ENCODE measurements around the gene KRT28. TPM values are rescaled to one million over a fixed set of nuclear protein-coding genes. Genes with fewer than 3 reads are reported as not detected.
"Not testable (repeated sequence)": the region's sequence is repeated elsewhere in the genome, so short reads cannot be mapped to it uniquely, and the experiment has no call there.

Gene KRT28
- total RNA-seq, 1 donor from 2014 or later = not detected

GRCh38 chr17:40819528-40820125 lies 19.9 kb upstream of the KRT28 start:
- no peak for FAIRE-seq
- DNase-seq (ENCODE audit: low spot score in 2 of 2) = peak; percentile 14 to 18

DNA sequence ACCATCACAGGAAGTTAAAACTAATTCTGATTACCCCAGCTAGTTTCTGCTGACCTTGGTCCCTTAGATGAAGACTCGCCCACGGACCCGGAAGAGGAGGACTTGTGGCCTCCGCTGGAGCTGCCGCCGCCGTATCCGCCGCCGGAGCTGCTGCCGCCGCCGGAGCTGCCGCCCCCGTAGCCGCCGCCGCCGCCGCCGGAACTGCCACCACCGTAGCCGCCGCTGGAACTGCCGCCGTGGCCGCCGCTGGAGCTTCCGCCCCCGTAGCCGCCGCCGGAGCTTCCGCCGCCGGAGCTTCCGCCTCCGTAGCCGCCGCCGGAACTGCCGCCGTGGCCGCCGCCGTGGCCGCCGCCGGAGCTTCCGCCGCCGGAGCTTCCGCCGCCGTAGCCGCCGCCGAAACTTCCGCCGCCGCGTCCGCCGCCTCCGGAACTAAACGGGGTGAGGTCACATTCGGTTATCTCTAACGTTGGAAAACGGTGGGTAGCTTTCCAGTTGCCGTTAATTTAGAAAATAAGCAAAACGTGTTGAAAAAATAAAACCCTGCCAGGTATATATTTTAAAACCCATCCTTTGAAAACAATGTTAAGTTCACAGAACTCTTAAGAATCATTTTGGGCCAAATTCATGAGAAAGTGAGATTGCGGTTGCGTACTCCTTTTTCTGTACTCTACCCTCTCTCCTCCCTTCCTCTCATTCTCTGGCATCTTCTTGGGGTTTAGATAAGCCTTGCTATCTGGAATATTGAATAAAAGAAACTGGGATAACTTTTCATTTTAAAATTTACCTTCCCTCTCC lies 19.2 kb upstream of the KRT28 start:
- no peak for FAIRE-seq

DNA sequence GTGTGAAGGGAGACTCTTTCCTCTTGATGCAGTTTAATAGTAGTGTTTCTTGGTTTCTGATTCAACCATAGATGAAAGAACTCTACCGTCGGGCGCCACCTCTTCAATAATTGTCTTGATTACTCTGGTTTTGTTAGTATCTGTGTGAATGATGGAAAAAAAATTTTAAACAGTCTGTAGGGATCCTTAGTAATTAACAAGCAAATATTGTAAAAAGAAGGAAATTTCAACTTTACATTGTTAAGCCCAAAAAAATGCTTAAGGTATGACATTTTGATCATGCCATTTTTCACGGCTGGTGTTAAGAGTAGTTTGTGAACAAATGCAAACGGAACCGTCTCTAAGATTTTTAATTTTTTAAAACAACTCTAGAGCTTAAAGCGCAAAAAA lies 18.6 kb upstream of the KRT28 start:
- no peak for FAIRE-seq

More for the DNA sequence above, 19.2 kb upstream of the KRT28 start:
- DNase-seq (ENCODE audit: low spot score in 2 of 2) = peak; percentile 73 to 78

DNA sequence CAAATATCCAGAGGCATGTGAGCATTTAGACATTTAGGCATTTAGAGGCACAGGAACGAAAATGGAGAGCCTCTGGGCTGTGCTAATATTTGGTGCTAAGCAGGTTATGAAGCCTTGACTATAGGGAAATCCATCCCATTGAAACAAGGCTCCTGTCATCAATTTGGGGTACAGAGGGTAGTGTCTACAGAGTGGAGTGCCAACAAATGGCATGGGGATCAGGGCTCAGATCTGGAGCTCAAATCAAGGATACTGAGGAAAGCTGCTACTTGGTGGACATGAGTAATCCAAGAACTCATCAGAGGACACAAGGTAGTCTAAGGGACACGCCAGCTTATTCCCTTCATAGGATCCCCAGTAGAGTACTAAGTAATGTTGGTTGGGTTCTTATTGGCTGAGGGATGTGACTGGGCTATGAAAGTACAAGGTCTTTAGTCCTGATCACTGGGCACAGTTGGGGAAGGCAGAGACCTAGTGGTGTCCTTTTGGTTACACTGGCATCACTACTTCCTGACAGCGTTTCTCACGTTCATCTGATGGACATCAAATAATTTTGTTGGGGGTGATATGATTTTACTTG lies 17.4 kb upstream of the KRT28 start:
- FAIRE-seq (no peak), DNase-seq (ENCODE audit: low spot score in 2 of 2) (no peak)

More for the DNA sequence above, 18.6 kb upstream of the KRT28 start:
- DNase-seq (ENCODE audit: low spot score in 2 of 2) = no peak

DNA sequence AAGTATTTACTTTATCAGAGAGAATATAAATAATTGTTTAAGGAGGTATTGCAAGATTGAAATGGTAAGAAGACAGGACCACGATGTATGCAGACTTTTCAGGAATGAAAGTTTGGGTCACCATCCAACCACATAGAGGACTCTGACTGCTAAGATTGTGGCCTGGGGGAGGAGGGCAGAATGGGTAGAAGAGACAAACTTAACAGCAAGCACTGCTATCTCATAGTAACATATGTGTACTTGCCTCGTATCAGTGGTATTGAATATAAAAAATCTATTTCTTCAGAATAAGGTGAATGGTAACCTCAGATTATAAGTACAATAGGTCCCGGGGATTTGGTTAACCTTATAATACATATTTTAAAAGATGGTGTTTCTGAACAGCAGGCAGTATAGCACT lies 16.8 kb upstream of the KRT28 start:
- no peak for FAIRE-seq
- no peak for DNase-seq (ENCODE audit: low spot score in 2 of 2)

- DNase-seq (ENCODE audit: low spot score in 2 of 2) (no peak), FAIRE-seq (no peak)
Measured at GRCh38 chr17:40815381-40815780, 15.6 kb upstream of the KRT28 start.

DNA sequence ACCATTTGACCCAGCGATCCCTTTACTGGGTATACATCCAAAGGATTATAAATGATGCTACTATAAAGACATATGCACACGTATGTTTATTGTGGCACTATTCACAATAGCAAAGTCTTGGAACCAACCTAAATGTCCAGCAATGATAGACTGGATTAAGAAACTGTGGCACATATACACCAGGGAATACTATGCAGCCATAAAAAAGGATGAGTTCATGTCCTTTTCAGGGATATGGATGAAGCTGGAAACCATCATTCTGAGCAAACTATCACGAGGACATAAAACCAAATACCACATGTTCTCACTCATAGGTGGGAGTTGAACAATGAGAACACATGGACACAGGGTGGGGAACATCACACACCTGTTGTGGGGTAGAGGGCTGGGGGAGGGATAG lies 14.9 kb upstream of the KRT28 start:
- FAIRE-seq; DNase-seq (ENCODE audit: low spot score in 2 of 2): not testable (repeated sequence)

- FAIRE-seq (no peak), DNase-seq (ENCODE audit: low spot score in 2 of 2) (no peak)
Measured at GRCh38 chr17:40813804-40814203, 14.0 kb upstream of the KRT28 start.

DNA sequence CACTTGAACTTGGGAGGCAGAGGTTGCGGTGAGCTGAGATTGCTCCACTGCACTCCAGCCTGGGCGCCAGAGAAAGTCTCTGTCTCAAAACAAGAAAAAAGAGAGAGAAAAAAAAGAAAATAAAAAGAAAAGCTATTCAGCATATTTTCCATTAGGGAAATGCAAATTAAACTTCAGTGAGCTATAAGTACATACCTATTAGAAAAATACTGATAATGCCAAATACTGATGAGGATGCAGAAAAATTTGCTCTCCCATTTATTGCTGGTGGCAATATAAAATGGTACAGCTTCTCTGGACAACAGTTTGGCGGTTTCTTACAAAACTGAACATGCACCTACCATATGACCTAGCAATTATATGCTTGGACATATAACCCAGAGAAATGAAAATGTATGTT lies 12.9 kb upstream of the KRT28 start:
- DNase-seq (ENCODE audit: low spot score in 2 of 2) (no peak), FAIRE-seq (no peak)

DNA sequence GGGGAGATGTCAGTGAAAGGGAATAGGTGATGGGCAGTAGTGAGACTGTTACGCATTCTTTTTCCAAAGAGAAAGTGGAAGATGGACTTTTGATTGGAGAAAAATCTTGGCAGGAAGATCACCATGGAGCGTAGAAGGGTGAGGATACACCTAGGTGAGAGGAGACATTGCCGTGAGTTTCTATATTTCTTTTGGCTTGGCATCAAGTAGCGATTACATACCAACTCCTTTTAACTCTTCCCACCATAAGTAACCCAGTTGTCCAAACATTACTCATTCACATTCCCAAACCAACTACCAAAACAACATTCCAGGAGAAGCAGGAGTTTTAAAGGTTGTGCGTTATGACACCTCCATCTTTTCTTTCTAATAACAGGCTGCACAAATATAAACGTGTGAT lies 10.7 kb upstream of the KRT28 start:
- no peak for FAIRE-seq
- DNase-seq (ENCODE audit: low spot score in 2 of 2) = no peak

DNA sequence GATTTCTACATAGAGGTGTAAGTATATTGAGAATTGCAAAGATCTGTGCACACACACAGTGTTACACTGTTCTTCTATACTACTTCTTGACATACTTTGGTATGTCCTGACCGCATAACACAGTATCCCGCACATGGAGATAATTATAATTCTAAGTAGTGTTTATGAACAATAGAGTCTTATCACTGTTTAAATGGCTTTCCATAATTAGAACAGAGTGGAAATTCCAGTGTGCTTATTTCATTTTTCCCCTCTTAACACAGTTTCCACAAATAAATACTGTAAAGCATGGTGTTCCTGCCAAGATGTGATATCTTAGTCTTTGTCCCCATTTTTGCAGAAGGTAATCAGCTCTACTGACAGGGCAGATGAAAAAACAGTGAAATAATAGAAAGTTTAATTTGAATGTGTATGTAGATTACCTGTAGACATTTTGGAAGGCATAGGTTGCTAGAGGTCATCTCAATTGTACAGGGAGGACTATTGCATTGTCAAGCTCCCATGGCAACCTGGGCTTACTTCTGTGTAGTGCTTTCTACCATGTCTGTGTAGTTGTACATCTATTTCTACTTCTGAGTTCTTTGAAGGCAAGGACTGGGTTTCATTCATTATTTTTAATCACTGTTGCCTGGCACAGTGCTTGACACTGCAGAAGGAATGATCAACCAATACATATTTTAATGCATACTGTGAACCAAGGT lies 10.1 kb upstream of the KRT28 start:
- DNase-seq (ENCODE audit: low spot score in 2 of 2) = no peak
- FAIRE-seq = no peak

GRCh38 chr17:40806131-40806530 lies 6.4 kb upstream of the KRT28 start:
- FAIRE-seq (no peak), DNase-seq (ENCODE audit: low spot score in 2 of 2) (no peak)

- FAIRE-seq = no peak
- peak in 1 of 2 donors; percentile 49 for DNase-seq (ENCODE audit: low spot score in 2 of 2)
Measured at GRCh38 chr17:40803617-40804082, 3.9 kb upstream of the KRT28 start.

GRCh38 chr17:40801157-40801556 lies 1.4 kb upstream of the KRT28 start:
- DNase-seq (ENCODE audit: low spot score in 2 of 2) (no peak), FAIRE-seq (no peak)

DNA sequence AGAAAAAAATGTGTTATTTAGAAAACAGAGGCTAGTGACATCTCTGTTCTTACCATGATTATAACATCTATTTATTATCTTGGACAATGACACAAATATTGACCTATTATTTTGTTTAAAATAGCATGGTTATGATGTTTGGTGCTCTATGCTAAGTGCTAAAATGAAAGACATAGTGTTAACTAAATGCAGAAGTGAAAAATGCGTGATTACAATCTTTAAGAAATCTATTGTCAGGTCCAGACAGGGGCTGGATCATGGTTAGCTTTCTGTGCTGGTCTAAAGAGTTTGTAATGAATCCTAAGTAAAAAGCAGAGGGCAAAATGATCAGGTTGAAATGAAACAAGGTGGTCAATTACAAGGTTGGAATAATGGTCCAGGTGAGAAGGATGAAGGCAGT lies 622 bp upstream of the KRT28 start:
- FAIRE-seq (no peak), DNase-seq (ENCODE audit: low spot score in 2 of 2) (no peak)

GRCh38 chr17:40796846-40797245 lies 2.9 kb downstream of the KRT28 start:
- DNase-seq (ENCODE audit: low spot score in 2 of 2) (no peak), FAIRE-seq (no peak)

GRCh38 chr17:40795019-40795667 lies 4.6 kb downstream of the KRT28 start:
- no peak for FAIRE-seq
- DNase-seq (ENCODE audit: low spot score in 2 of 2) = no peak

- DNase-seq (ENCODE audit: low spot score in 2 of 2) (no peak), FAIRE-seq (no peak)
Measured at GRCh38 chr17:40794466-40794865, 5.3 kb downstream of the KRT28 start.

- FAIRE-seq (no peak), DNase-seq (ENCODE audit: low spot score in 2 of 2) (no peak)
Measured at GRCh38 chr17:40793832-40794231, 5.9 kb downstream of the KRT28 start.

- FAIRE-seq (no peak), DNase-seq (ENCODE audit: low spot score in 2 of 2) (no peak)
Measured at GRCh38 chr17:40791787-40792436, 7.8 kb downstream of the KRT28 start.

Measured in frontal cortex (tissue), 4 donors.